NCI-H2171 treated with DMSO at 0.1 percent for 48 hours (cell line): ENCODE measurements around the gene GAS7.

Experiments used
- DNase-seq: peaks from one replicate; lab custom pipeline; 2025; lab: John Stamatoyannopoulos, UW

Gene GAS7

GRCh38 chr17:9977180-9977575 is 221.2 kb downstream of the GAS7 start:
- DNase-seq = no peak

GRCh38 chr17:9976283-9977179 is 221.9 kb downstream of the GAS7 start:
- DNase-seq = no peak

- DNase-seq = no peak
Observed at GRCh38 chr17:9974448-9975381, 223.7 kb downstream of the GAS7 start.

- DNase-seq = no peak
Observed at GRCh38 chr17:9973669-9974447, 224.5 kb downstream of the GAS7 start.

- no peak for DNase-seq
Observed at GRCh38 chr17:9971991-9972390, 226.4 kb downstream of the GAS7 start.

GRCh38 chr17:9969301-9969935 is 229.0 kb downstream of the GAS7 start:
- DNase-seq = no peak

- DNase-seq = no peak
Observed at GRCh38 chr17:9968881-9969280, 229.5 kb downstream of the GAS7 start.

GRCh38 chr17:9968008-9968407 is 230.4 kb downstream of the GAS7 start:
- no peak for DNase-seq

- DNase-seq = peak; percentile 25
Observed at GRCh38 chr17:9959377-9959981, 238.9 kb downstream of the GAS7 start.

- DNase-seq = no peak
Observed at GRCh38 chr17:9958586-9959281, 239.7 kb downstream of the GAS7 start.

GRCh38 chr17:9957244-9957643 is 241.2 kb downstream of the GAS7 start:
- DNase-seq = no peak

- no peak for DNase-seq
Observed at GRCh38 chr17:9956474-9957131, 241.8 kb downstream of the GAS7 start.

GRCh38 chr17:9953492-9953891 is 244.9 kb downstream of the GAS7 start:
- no peak for DNase-seq

GRCh38 chr17:9951803-9952202 is 246.6 kb downstream of the GAS7 start:
- no peak for DNase-seq

- no peak for DNase-seq
Observed at GRCh38 chr17:9948928-9949327, 249.5 kb downstream of the GAS7 start.

- DNase-seq = no peak
Observed at GRCh38 chr17:9944704-9945103, 253.7 kb downstream of the GAS7 start.

GRCh38 chr17:9943343-9943742 is 255.1 kb downstream of the GAS7 start:
- no peak for DNase-seq

GRCh38 chr17:9942885-9943284 is 255.5 kb downstream of the GAS7 start:
- DNase-seq = no peak

- no peak for DNase-seq
Observed at GRCh38 chr17:9941305-9941704, 257.1 kb downstream of the GAS7 start.

GRCh38 chr17:9940841-9941240 is 257.6 kb downstream of the GAS7 start:
- DNase-seq = no peak
